HepG2 (cell line): ENCODE measurements around the gene ARL6IP4. TPM values are rescaled to one million over a fixed set of nuclear protein-coding genes. Genes with fewer than 3 reads are reported as not detected.

Source experiments
- ATAC-seq: fragments of 200-7000 bp; cut with Tn5 transposase; 3 replicates; pipeline ENCODE4 v1.9.1; 2020; ENCODE audit warnings: mild to moderate bottlenecking, moderate library complexity
- BruUV-seq: library from RNA; stranded (reverse); fragments of 400-500 nt; replicated peaks from 2 replicates; lab custom pipeline; 2021; lab: Mats Ljungman, UMichigan
- CTCF ChIA-PET: fragments of 300-600 bp; formaldehyde crosslinking; extraction: SDS; loops from one replicate; lab custom pipeline; 2021; ENCODE audit warnings: low total read pairs, inconsistent platforms, low intra/inter-chr PET ratio; lab: Yijun Ruan, JAX
- POLR2A ChIA-PET: fragments of 350-600 bp; sonication (Branson Sonifier 250); formaldehyde crosslinking; loops from one replicate; lab custom pipeline; 2020; ENCODE audit warnings: antibody characterized with exemption, inconsistent platforms; lab: Yijun Ruan, JAX
- DNase-seq: peaks from one replicate; pipeline ENCODE4 v3.0.0-alpha.2; 2015; ENCODE audit warnings: low spot score
- FAIRE-seq: peaks from 3 replicates; lab custom pipeline; 2011; peaks lifted over from hg19 to GRCh38; lab: Jason Lieb, UNC
- H2AFZ ChIP-seq: one replicate; pipeline ENCODE4 v1.6.1; 2011; ENCODE audit warnings: low read length, inconsistent platforms
- H3K27ac ChIP-seq: fragments of 300-600 bp; 3 replicates; pipeline ENCODE4 v1.8.0; 2011; ENCODE audit warnings: mixed run types, mild to moderate bottlenecking, mixed read lengths, low read length, inconsistent platforms; ENCODE audit not compliant: insufficient read depth; ENCODE audit errors: extremely low read length
- H3K27me3 ChIP-seq, 2 experiments: fragments of 200-600 bp in 1 of 2; 2 replicates in 1 of 2; 3 replicates in 1 of 2; pipeline versions ENCODE4 v1.6.0 to v1.8.0; 2011; ENCODE audit warnings: low read length in 2 of 2, mild to moderate bottlenecking in 2 of 2, moderate library complexity in 2 of 2, inconsistent platforms in 1 of 2; ENCODE audit not compliant: insufficient read depth in 2 of 2, control insufficient read depth in 1 of 2
- H3K36me3 ChIP-seq, 2 experiments: fragments of 200-600 bp in 1 of 2; replicated peaks in 1 of 2; 2 replicates in 1 of 2; 3 replicates in 1 of 2; pipeline versions ENCODE4 v1.5.1 to v1.8.0; 2011; ENCODE audit warnings: low read length in 2 of 2, inconsistent platforms in 1 of 2; ENCODE audit not compliant: insufficient read depth in 2 of 2, control insufficient read depth in 1 of 2
- H3K4me1 ChIP-seq: 2 replicates; pipeline ENCODE4 v1.5.1; 2012; ENCODE audit warnings: low read length, inconsistent platforms; ENCODE audit not compliant: insufficient read depth
- H3K4me2 ChIP-seq: 2 replicates; pipeline ENCODE4 v1.6.0; 2011; ENCODE audit warnings: low read depth, low read length, inconsistent platforms
- H3K4me3 ChIP-seq, 3 experiments: fragments of 200-600 bp in 1 of 3; sonication (generic), shearing (Covaris generic) in 1 of 3; replicated peaks in 1 of 3; 2 replicates each; pipeline ENCODE4 v1.5.1; 2011 to 2016; ENCODE audit warnings: low read length in 3 of 3, inconsistent platforms in 2 of 3, low read depth in 2 of 3, mild to moderate bottlenecking in 2 of 3, control low read depth in 1 of 3, mixed read lengths in 1 of 3; ENCODE audit not compliant: insufficient read depth in 1 of 3
- H3K79me2 ChIP-seq: one replicate; pipeline ENCODE4 v1.6.1; 2011; ENCODE audit warnings: low read length, inconsistent platforms; ENCODE audit not compliant: insufficient read depth
- H3K9ac ChIP-seq: 2 replicates; pipeline ENCODE4 v1.6.0; 2011; ENCODE audit warnings: mild to moderate bottlenecking, low read depth, low read length, inconsistent platforms; ENCODE audit not compliant: insufficient read depth
- H3K9me3 ChIP-seq: 2 replicates; pipeline ENCODE4 v1.5.1; 2012; ENCODE audit warnings: mild to moderate bottlenecking, low read length
- H4K20me1 ChIP-seq: 2 replicates; pipeline ENCODE4 v1.6.0; 2011; ENCODE audit warnings: inconsistent platforms, mild to moderate bottlenecking, low read length, moderate library complexity; ENCODE audit not compliant: insufficient read depth
- ATRX ChIP-seq: sonication (generic); formaldehyde crosslinking; IDR thresholded peaks from 2 replicates; pipeline ENCODE4 v1.4.0; 2020; ENCODE audit warnings: missing genetic modification reagents, borderline replicate concordance
- BHLHE40 ChIP-seq: IDR thresholded peaks from 2 replicates; pipeline ENCODE4 v1.6.1; 2011; ENCODE audit warnings: low read length, improper control_type of control experiment
- FOSL2 ChIP-seq: sonication (generic); formaldehyde crosslinking; IDR thresholded peaks from 2 replicates; pipeline ENCODE4 v1.4.0; 2020; ENCODE audit warnings: missing genetic modification reagents
- HNRNPL ChIP-seq: fragments of 200-400 bp; formaldehyde crosslinking; IDR thresholded peaks from 2 replicates; pipeline ENCODE4 v1.6.1; 2017; ENCODE audit warnings: mild to moderate bottlenecking, low read depth, low read length
- KDM6A ChIP-seq: IDR thresholded peaks from 2 replicates; pipeline ENCODE4 v1.6.1; 2016; ENCODE audit warnings: low read depth
- ZBTB38 ChIP-seq: sonication (generic); formaldehyde crosslinking; IDR thresholded peaks from 2 replicates; pipeline ENCODE4 v1.5.1; 2020; ENCODE audit warnings: mild to moderate bottlenecking, missing genetic modification reagents
- ZNF3 ChIP-seq: IDR thresholded peaks from 2 replicates; pipeline ENCODE4 v1.7.0; 2017; ENCODE audit warnings: inconsistent platforms
- ZNF768 ChIP-seq: sonication (generic); formaldehyde crosslinking; IDR thresholded peaks from 2 replicates; pipeline ENCODE4 v1.4.0; 2020; ENCODE audit warnings: missing genetic modification reagents
- WGBS: methylation state at CpG from one replicate; pipeline ENCODE4 v1.1.6; 2017; ENCODE audit warnings: low lambda C conversion rate; 5-methylcytosine and 5-hydroxymethylcytosine counted together
- in situ Hi-C: cut with HindIII; loops from 2 replicates; pipeline ENCODE4 v1.10.0; 2017; ENCODE audit warnings: low pct_unique_long_range_greater_than_20kb; ENCODE audit not compliant: extremely low pct_ligation_motif_present
- intact Hi-C: fragments of 100-400 bp; cut with micrococcal nuclease; formaldehyde crosslinking; loops from one replicate; pipeline ENCODE4 v1.10.0; 2022; ENCODE audit not compliant: unreplicated experiment
- polyA plus RNA-seq, 8 experiments: library from polyadenylated mRNA; depleted of rRNA in 3 of 8; stranded (reverse) in 7 of 8; unstranded in 1 of 8; fragments of >200 nt; fragmentation: Illumina TruSeq in 4 of 8; extraction: Trizol in 4 of 8; gene quantifications; 2 replicates each; pipeline versions ENCODE4 v1.2.1 to v1.2.3, GENCODE V29; 2011 to 2016; ENCODE audit warnings: low read depth in 4 of 8, missing spikeins in 1 of 8, mixed read lengths in 1 of 8; ENCODE audit not compliant: insufficient read depth in 1 of 8
- total RNA-seq, 5 experiments: library from RNA; depleted of rRNA; stranded (reverse); fragments of >200 nt; fragmentation: Illumina TruSeq; extraction: Trizol; gene quantifications; 2 replicates each; pipeline ENCODE4 v1.2.3, GENCODE V29; 2016; ENCODE audit warnings: low read depth in 1 of 5
- TF ChIP-seq, protein P1 (sequence below): sonication (generic); formaldehyde crosslinking; IDR thresholded peaks from 2 replicates; pipeline ENCODE4 v1.8.1; 2023; ENCODE audit warnings: mild to moderate bottlenecking, missing genetic modification reagents

The ARL6IP4 gene
- total and polyA plus RNA-seq, 2 of the 13 experiments (the other 11 are each of a cell fraction or from before 2014, with no cell fraction given), result 155 to 220 TPM

- DNase-seq (no peak), FAIRE-seq (no peak)
- CTCF ChIA-PET, result no interaction called here
- no peak overlapping the region for H3K27ac ChIP-seq
- peaks cover 29% of the 10 kb centered on the region for H3K4me1 ChIP-seq
- TF ChIP-seq ATRX (CRISPR knock-in tag), result no peak
- no peak for TF ChIP-seq BHLHE40
- TF ChIP-seq ZBTB38 (CRISPR knock-in tag), result peak; percentile 51; the same call in 1 of the 2 replicates
- TF ChIP-seq, all 625 proteins: peak for 1
- H3K36me3 ChIP-seq, result no peaks in the 10 kb centered on the region; a peak in 1 of 5 replicates
- no TSS peak for BruUV-seq
- H2AFZ ChIP-seq, result no peak overlapping the region
- H3K9ac ChIP-seq, result no peak overlapping the region
- 91% methylated on average over 13 of the region's 13 CpGs for WGBS
- no peak overlapping the region for H3K4me3 ChIP-seq
- intact Hi-C loops (no loop called here), in situ Hi-C loops (no loop called here)
- POLR2A ChIA-PET, result interaction anchor here (1.5 kb wide), 1 partner anchor 45 kb away, joined by 19 read pairs; no protein-coding TSS in a partner anchor
- H4K20me1 ChIP-seq, result no peaks in the 10 kb centered on the region
- no peaks in the 10 kb centered on the region for H3K79me2 ChIP-seq
- no peaks in the 10 kb centered on the region; a peak in 1 of 5 replicates for H3K27me3 ChIP-seq
- H3K4me2 ChIP-seq, result no peak overlapping the region
- ATAC-seq, result no peak
- no peaks in the 10 kb centered on the region for H3K9me3 ChIP-seq
Observed at GRCh38 chr12:122943196-122943595, 37.3 kb upstream of the ARL6IP4 start.

DNA sequence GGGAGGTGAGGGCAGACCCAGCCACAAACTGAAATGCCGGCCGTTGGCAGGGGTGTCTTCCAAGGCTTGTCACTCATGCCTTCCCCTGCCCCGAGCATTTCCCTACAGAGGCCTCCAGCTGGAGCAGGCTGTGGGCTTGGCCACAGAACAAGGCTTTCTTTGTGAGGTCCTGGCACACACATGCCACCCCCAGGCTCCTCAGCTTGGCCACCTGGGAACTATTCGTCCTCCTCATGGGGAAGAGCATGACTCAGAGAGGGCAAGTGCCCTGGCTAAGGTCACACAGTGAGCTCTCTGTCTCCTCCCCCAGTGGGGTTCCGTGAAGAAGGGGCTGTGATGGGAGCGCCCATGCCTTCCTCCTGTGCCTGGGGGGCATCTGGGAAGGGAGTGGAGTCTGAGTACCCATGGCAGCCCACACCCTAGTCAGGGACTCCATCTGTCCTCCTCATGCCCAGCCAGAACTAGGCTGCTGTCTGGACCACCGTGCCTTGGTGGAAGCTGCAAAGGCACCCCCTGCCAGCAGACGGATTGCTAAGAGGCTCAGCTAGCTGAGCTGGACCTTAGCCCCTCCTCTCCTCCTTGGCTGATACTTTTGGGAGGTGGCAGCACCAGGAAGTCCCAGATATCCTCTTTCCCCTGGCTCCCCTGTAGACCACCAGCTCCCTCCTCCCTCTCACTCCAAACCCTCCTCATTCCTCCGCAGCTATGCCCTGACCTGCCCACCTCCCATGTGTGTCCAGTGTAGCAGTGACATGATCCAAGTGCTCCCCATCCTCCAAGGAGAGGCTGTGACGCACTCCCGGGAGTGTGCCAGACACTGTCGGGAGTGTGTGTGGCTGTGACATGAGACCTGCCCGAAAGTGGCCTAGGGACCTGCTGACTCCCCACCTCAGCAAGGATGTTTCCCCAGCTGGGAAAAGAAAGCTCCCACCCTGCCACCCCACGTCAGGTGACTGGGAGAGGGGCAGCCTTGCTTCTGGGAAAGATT lies 35.6 kb upstream of the ARL6IP4 start:
- ChIA-PET POLR2A (interaction anchor here (0.6 to 2.7 kb wide), 3 partner anchors 47 to 140 kb away, joined by 3 to 21 read pairs (median 3); no protein-coding TSS in a partner anchor), CTCF (no interaction called here)
- H3K4me2 ChIP-seq, result no peak overlapping the region
- peaks cover 0 to 1% of the 10 kb centered on the region in 2 experiments; a peak in 1 of 5 replicates for H3K36me3 ChIP-seq
- BruUV-seq, result no TSS peak
- ATAC-seq (no peak), DNase-seq (peak; percentile 33), FAIRE-seq (no peak)
- H4K20me1 ChIP-seq, result no peaks in the 10 kb centered on the region
- H3K27me3 ChIP-seq, result no peaks in the 10 kb centered on the region
- WGBS, result 95% methylated on average over 6 of the region's 14 CpGs
- no peak overlapping the region for H2AFZ ChIP-seq
- TF ChIP-seq FOSL2 (0 out of 2 replicates have a peak, but pooled peaks have one; percentile 18), ZNF768 (CRISPR knock-in tag) (peak; percentile 98), KDM6A (no peak), HNRNPL (peak; percentile 65; the same call in 1 of the 2 replicates), ZNF3 (CRISPR knock-in tag) (no peak)
- TF ChIP-seq, protein P1, sequence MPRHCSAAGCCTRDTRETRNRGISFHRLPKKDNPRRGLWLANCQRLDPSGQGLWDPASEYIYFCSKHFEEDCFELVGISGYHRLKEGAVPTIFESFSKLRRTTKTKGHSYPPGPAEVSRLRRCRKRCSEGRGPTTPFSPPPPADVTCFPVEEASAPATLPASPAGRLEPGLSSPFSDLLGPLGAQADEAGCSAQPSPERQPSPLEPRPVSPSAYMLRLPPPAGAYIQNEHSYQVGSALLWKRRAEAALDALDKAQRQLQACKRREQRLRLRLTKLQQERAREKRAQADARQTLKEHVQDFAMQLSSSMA (CRISPR knock-in tag), result no peak
- intact Hi-C loops, result no loop called here
- no peaks in the 10 kb centered on the region for H3K79me2 ChIP-seq
- H3K4me1 ChIP-seq, result peaks cover 29% of the 10 kb centered on the region
- in situ Hi-C loops, result loop anchor here (5.0 kb wide), 1 partner anchor 78 kb away; no protein-coding TSS in a partner anchor
- H3K9me3 ChIP-seq, result no peaks in the 10 kb centered on the region
- no peak overlapping the region for H3K9ac ChIP-seq
- H3K27ac ChIP-seq, result no peak overlapping the region
- no peak overlapping the region for H3K4me3 ChIP-seq
